Panc1 (cell line): ENCODE results near the gene IL12RB2. TPM values are rescaled to one million over a fixed set of nuclear protein-coding genes. Genes with fewer than 3 reads are reported as not detected.

Source experiments
- ATAC-seq: fragments of 200-7000 bp; cut with Tn5 transposase; 2 replicates; pipeline ENCODE4 v1.9.1; 2020; ENCODE audit warnings: mild to moderate bottlenecking, moderate library complexity
- BruUV-seq: library from RNA; stranded (reverse); fragments of 400-500 nt; replicated peaks from 2 replicates; lab custom pipeline; 2021; lab: Mats Ljungman, UMichigan
- CTCF ChIA-PET: fragments of 300-600 bp; sonication (Branson Sonifier 250); formaldehyde crosslinking; loops from one replicate; lab custom pipeline; 2022; ENCODE audit warnings: antibody characterized with exemption; lab: Charles Lee
- POLR2A ChIA-PET: fragments of 300-600 bp; sonication (Branson Sonifier 250); formaldehyde crosslinking; loops from one replicate; lab custom pipeline; 2022; ENCODE audit warnings: antibody characterized with exemption; lab: Charles Lee
- DNase-seq: peaks from one replicate; pipeline ENCODE4 v3.0.0-alpha.2; 2010; ENCODE audit warnings: low read depth, low spot score
- H3K27ac ChIP-seq: 2 replicates; pipeline ENCODE4 v1.5.1; 2011; ENCODE audit warnings: mild to moderate bottlenecking, low read length, inconsistent platforms
- H3K27me3 ChIP-seq: fragments of 200-500 bp; sonication (Bioruptor generic); 2 replicates; pipeline ENCODE4 v1.6.0; 2014; ENCODE audit warnings: low read length, inconsistent platforms; ENCODE audit not compliant: control insufficient read depth, insufficient read depth
- H3K36me3 ChIP-seq: fragments of 200-500 bp; sonication (Bioruptor generic); 2 replicates; pipeline ENCODE4 v1.5.1; 2014; ENCODE audit warnings: inconsistent platforms, mild to moderate bottlenecking, low read length, moderate library complexity; ENCODE audit not compliant: control insufficient read depth, insufficient read depth
- H3K4me1 ChIP-seq: 2 replicates; pipeline ENCODE4 v1.5.1; 2011; ENCODE audit warnings: inconsistent platforms, mild to moderate bottlenecking, low read length, moderate library complexity; ENCODE audit not compliant: control insufficient read depth, insufficient read depth
- H3K4me3 ChIP-seq, 2 experiments: 2 replicates each; pipeline ENCODE4 v1.5.1; 2011 to 2012; ENCODE audit warnings: low read depth in 2 of 2, low read length in 2 of 2, mild to moderate bottlenecking in 2 of 2, inconsistent platforms in 1 of 2, moderate library complexity in 1 of 2
- H3K9me3 ChIP-seq: fragments of 200-500 bp; sonication (Bioruptor generic); 2 replicates; pipeline ENCODE4 v1.5.1; 2014; ENCODE audit warnings: low read depth, mild to moderate bottlenecking, inconsistent platforms, low read length, moderate library complexity; ENCODE audit not compliant: control insufficient read depth, insufficient read depth
- CTCF ChIP-seq: fragments of 450-650 bp; IDR thresholded peaks from 2 replicates; pipeline ENCODE4 v1.5.1; 2017; ENCODE audit warnings: mild to moderate bottlenecking
- POLR2AphosphoS5 ChIP-seq: IDR thresholded peaks from 2 replicates; pipeline ENCODE4 v1.6.1; 2012; ENCODE audit warnings: mild to moderate bottlenecking, low read depth, low read length, moderate library complexity
- REST ChIP-seq, 2 experiments: IDR thresholded peaks; 2 replicates each; pipeline ENCODE4 v1.6.1; 2011 to 2012; ENCODE audit warnings: low read depth in 2 of 2, control low read depth in 1 of 2, low read length in 1 of 2, mild to moderate bottlenecking in 1 of 2, moderate library complexity in 1 of 2; ENCODE audit not compliant: insufficient read depth in 1 of 2
- SIN3A ChIP-seq: IDR thresholded peaks from 2 replicates; pipeline ENCODE4 v1.6.1; 2012; ENCODE audit warnings: low read depth, mild to moderate bottlenecking, low read length, moderate library complexity, borderline replicate concordance; ENCODE audit not compliant: insufficient read depth
- TCF7L2 ChIP-seq: IDR thresholded peaks from 2 replicates; pipeline ENCODE4 v1.6.1; 2011; ENCODE audit warnings: mild to moderate bottlenecking, low read depth, low read length, inconsistent platforms
- in situ Hi-C: cut with HindIII; loops from 2 replicates; pipeline ENCODE4 v1.10.0; 2016; ENCODE audit warnings: low sequenced_read_pairs, low pct_unique_long_range_greater_than_20kb
- intact Hi-C: fragments of 100-400 bp; cut with micrococcal nuclease; formaldehyde crosslinking; loops from one replicate; pipeline ENCODE4 v1.10.0; 2022; ENCODE audit not compliant: unreplicated experiment
- total RNA-seq: library from RNA; stranded (reverse); gene quantifications from one replicate; pipeline ENCODE4 v1.2.1, GENCODE V29; 2021; ENCODE audit not compliant: unreplicated experiment

IL12RB2 gene
- total RNA-seq, 1 experiment from 2014 or later = 0.26 TPM

- CTCF ChIA-PET = no interaction called here
- in situ Hi-C loops (no loop called here), intact Hi-C loops (no loop called here)
- Histone ChIP-seq H3K36me3 (no peaks in the 10 kb centered on the region), H3K4me3 (no peak overlapping the region), H3K4me1 (no peaks in the 10 kb centered on the region), H3K27me3 (peaks cover 5% of the 10 kb centered on the region; the same call in 1 of the 2 replicates), H3K9me3 (no peaks in the 10 kb centered on the region), H3K27ac (no peak overlapping the region)
- BruUV-seq = no TSS peak
- ATAC-seq (no peak), DNase-seq (no peak)
- TF ChIP-seq POLR2AphosphoS5 (no peak), CTCF (no peak), REST (IDR thresholded peaks at IDR 0.05; ENCODE audit: insufficient read depth in 1 of 2, low read depth in 2 of 2, low read length in 1 of 2) (no peak), TCF7L2 (no peak), SIN3A (no peak)
- POLR2A ChIA-PET = no interaction called here
Measured at GRCh38 chr1:67300561-67300960, 7.1 kb upstream of the IL12RB2 start.

- in situ Hi-C loops = no loop called here
- POLR2A ChIA-PET = no interaction called here
- no TSS peak for BruUV-seq
Measured at GRCh38 chr1:67304023-67304422, 3.6 kb upstream of the IL12RB2 start.

More at GRCh38 chr1:67304023-67304422, 3.6 kb upstream of the IL12RB2 start:
- CTCF ChIA-PET = no interaction called here
- H3K4me3 ChIP-seq = no peak overlapping the region
- intact Hi-C loops = no loop called here
- DNase-seq = no peak
- no peaks in the 10 kb centered on the region for H3K9me3 ChIP-seq
- no peaks in the 10 kb centered on the region for H3K36me3 ChIP-seq
- ATAC-seq = no peak
- H3K27me3 ChIP-seq = peaks cover 11% of the 10 kb centered on the region
- no peak for TF ChIP-seq POLR2AphosphoS5
- no peak for TF ChIP-seq TCF7L2
- TF ChIP-seq SIN3A = no peak
- TF ChIP-seq CTCF = no peak
- TF ChIP-seq REST (IDR thresholded peaks at IDR 0.05; ENCODE audit: insufficient read depth in 1 of 2, low read depth in 2 of 2, low read length in 1 of 2) = no peak
- H3K4me1 ChIP-seq = 0 out of 2 replicates have a peak, but pooled peaks cover 3% of the 10 kb centered on the region
- H3K27ac ChIP-seq = no peak overlapping the region
